NCI-H524 (cell line): ENCODE data around the gene ZNF607.
"Not testable (repeated sequence)": the region's sequence is repeated elsewhere in the genome, so short reads cannot be mapped to it uniquely, and the experiment has no call there.

Source experiments
- DNase-seq, 2 experiments: peaks; one replicate each; lab custom pipeline; 2025; lab: John Stamatoyannopoulos, UW

The ZNF607 gene

GRCh38 chr19:37719111-37719926 lies at the start of gene ZNF607:
TSS of gene ZNF607 (minus strand) at chr19:37719761. CDS start at chr19:37711618, 8,143 bp downstream.
- peak; percentile 96 to 97 for DNase-seq

- DNase-seq, result no peak
Measured at GRCh38 chr19:37763488-37763887, 43.9 kb upstream of the ZNF607 start.

- not testable (repeated sequence) for DNase-seq
Measured at GRCh38 chr19:37757683-37758082, 38.1 kb upstream of the ZNF607 start.

DNA sequence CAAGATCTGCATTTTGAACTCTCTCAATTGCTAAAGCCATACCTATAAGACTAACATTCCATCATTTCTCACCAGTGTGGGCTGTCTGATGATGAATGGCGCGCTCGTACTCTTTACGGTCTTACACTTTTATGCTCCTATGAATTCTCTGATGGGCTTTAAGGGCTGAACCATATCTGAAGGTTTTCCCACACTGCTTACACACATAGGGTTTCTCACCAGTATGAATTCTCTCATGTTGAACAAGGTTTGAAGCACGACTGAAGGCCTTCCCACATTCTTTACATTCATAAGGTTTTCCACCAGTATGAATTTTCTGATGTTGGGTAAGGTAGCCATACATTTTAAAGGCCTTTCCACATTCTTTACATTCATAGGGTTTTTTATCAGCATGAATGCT lies 18.8 kb upstream of the ZNF607 start:
- DNase-seq, result no peak

DNA sequence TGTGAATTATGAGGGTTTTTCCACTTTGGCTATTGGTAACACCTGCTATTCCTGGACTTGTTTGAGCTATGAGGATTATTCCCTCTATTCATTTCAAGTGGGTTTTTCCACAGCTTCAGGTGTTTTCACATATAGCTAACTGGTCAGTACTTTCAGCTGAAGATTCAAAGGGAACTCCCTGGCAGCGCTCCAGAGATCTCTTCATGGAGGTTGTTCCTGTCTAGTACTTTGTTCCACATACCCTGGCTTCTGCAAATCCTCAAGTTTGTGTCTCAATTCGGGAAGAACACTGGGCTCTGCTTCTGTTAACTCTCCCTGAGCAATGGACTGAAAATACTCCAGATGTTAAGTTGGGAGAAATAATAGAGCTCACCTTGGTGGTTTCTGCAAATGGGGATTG lies 5.6 kb upstream of the ZNF607 start:
- no peak for DNase-seq

DNA sequence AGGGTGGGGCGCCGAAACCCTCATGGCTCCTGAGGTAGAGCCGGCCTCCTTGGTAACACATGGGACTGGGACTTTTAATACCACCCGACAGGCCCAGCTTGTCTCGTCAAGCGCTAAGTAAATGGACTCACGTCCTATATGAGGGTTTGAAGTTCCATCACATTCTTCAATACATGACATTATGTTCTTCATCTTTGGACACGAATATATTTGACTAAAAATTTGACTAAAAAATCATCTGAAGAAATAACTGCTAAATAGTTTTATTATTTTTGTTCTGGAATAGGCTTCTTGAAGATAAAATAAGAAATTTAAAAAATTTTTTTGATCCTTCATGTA lies 335 bp upstream of the ZNF607 start:
- DNase-seq, result no peak

DNA sequence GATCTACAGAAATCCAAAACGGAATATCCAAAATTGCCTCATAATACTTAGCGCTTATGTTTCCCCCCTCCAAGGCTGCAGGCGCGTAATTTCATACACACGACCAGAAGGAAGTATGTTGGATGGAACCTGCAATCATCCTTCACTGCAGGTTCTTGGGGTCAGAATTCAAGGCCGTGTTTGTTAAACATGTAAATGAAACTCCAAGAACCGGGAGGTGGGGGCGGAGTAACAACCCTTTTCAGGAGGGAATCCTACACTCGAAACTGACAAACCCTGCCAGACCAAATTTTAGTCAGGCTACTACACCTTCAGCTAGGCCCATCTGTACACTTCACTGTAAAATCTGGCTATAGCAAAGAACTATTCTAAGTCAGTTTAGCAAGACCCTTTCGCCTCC lies 1.3 kb downstream of the ZNF607 start:
- DNase-seq, result peak in 1 of 2 experiments; percentile 14

DNA sequence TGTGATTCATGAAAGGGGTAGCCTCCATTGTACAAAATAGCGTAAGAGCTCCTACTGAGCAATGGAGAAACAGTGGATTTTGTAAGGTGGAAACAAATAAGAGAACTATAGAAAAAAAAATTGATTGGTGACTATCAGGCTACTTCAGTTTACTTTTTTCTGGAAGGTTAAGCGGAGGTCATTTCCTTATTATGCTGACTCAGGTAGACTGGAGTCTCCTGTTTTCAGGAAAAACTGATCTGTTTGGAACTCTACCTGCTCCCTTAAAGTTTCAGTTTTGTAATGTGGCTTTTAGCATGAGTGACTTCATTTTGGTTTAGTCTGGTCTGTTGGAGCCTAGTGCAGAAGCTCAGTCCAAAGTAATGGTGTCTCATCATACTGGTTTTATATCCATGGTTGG lies 3.4 kb downstream of the ZNF607 start:
- DNase-seq, result no peak

GRCh38 chr19:37706052-37706605 lies 13.4 kb downstream of the ZNF607 start:
- DNase-seq, result no peak

DNA sequence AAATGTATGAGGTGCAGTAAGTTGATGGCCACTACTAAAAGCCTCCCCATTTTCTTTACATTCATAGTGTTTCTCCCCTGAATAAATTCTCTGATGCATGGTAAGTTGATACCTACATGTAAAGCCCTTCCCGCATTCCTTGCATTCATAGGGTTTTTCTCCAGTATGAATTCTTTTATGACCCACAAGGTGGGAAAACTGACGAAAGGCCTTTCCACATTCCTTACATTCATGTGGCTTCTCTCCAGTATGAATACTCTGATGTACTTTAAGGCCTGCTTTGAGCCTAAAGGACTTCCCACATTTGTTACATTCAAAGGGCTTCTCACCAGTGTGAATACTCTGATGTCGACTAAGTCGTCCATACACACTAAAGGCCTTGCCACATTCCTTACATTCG lies 20.5 kb downstream of the ZNF607 start:
- DNase-seq, result no peak

DNA sequence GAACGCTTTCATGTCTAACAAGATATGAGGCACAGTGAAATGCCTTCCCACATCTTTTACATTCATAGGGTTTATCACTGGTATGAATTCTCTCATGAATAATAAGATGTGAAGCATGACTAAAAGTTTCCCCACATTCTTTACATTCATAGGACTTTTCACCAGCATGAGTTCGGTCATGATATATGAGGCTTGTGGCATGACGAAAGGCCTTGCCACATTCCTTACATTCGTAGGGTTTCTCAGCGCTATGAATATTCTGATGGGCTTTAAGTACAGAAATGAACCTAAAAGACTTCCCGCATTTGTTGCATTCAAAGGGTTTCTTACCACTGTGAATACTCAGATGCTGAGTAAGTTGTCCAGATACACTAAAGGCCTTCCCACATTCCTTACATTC lies 21.3 kb downstream of the ZNF607 start:
- DNase-seq, result no peak

GRCh38 chr19:37695144-37695899 lies 24.2 kb downstream of the ZNF607 start:
- DNase-seq, result no peak

DNA sequence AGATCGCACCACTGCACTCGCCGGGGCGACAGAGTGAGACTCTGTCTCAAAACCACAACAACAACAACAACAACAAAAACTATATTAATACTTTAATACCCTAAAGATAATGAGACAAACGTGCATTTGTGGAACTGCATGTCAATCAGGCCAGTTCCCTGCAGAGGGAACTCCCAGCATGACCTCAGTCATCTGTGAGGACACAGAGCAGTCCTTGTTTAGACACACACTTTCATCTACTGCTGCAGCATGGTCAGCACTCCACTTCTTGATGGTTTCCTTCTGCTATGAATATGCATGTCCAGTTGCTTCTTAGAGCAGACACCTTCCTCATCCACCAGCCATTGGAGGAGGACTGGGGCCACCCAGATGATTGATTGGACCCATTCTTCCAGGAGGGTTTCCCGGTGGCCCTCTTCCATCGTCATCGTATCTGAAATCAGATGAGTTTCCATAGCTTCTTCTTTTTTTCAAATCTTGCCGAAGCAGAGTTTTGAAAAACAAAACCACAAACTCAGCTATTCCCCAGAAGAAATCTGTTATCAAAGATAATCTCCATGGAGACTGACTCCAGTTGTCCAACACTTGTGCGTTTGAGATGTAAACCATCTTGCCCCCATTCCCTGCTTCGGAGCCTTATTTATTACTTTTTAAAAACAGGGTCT lies 26.5 kb downstream of the ZNF607 start:
- DNase-seq, result no peak

DNA sequence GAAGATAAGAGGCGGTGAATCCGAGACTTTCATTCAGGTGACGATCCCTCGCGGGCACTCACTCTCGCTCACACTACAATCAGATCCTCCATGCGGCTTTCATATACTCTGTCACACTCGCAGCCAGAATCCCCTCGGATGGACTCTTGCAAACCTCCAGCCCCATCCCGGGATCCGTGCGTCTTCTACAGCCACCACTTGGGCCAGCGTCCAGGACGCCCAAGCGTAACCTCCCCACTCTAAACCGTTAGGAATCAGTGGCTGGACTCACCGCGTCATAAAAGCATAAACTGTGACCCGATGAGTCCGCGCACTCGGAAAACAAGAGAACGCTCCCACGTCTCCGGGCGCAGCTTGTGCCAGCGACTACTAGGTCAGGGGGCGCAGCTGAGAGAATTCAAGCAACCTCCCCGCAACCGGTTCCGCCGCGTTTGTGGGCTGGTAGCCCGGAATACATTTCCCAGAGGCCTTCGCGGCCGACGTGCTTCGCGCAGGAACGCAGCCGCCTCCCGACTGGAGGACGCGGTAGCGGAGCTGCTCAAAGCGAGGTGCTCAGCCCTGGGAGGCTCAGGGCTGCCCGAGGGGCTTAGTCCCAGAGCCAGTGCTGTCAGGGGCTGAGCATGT lies 27.6 kb downstream of the ZNF607 start:
- DNase-seq, result peak; percentile 91 to 96

GRCh38 chr19:37683520-37683919 lies 36.0 kb downstream of the ZNF607 start:
- DNase-seq, result no peak

- DNase-seq, result no peak
Measured at GRCh38 chr19:37669450-37669914, 50.1 kb downstream of the ZNF607 start.

- not testable (repeated sequence) for DNase-seq
Measured at GRCh38 chr19:37657157-37657556, 62.4 kb downstream of the ZNF607 start.

GRCh38 chr19:37655689-37656371 lies 63.7 kb downstream of the ZNF607 start:
- peak; percentile 93 to 94 for DNase-seq

GRCh38 chr19:37655301-37655688 lies 64.3 kb downstream of the ZNF607 start, which contains the start of gene ZFP30:
TSS of gene ZFP30 (minus strand) at chr19:37655465. CDS start at chr19:37647822, 7,643 bp downstream.
- peak; percentile 93 to 95 for DNase-seq

- DNase-seq, result peak in 1 of 2 experiments; percentile 68
Measured at GRCh38 chr19:37654629-37655300, 64.8 kb downstream of the ZNF607 start.

DNA sequence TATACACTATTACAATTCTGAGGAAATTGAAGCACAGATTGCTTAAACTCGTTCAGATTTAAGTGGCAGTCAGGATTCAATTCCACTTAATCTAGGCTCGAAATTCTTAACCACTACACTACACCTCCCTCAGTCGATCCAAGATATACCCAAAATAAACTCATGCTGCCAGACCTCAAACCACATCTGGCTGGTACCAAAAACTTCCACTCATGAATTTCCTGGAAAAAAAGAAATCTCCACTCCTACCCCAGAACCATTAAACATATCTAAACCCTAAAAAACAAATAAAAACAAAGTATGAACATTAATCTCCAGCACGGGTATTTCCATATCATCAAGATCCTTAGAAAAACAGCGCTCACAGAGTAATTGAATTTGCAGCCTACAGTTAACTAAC lies 65.4 kb downstream of the ZNF607 start:
- DNase-seq, result peak in 1 of 2 experiments; percentile 21
